GM10266 (cell line): ENCODE results near the gene CREB5.
A peak's percentile ranks its signal among the peaks of the same experiment; 100 is the strongest.

Experiments
- DNase-seq: peaks from one replicate; pipeline ENCODE4 v3.0.0; 2012; ENCODE audit errors: extremely low spot score
- CTCF ChIP-seq: IDR thresholded peaks from 2 replicates; pipeline ENCODE4 v1.5.1; 2012; ENCODE audit warnings: mild to moderate bottlenecking, low read depth; ENCODE audit not compliant: control insufficient read depth, insufficient read depth; ENCODE audit errors: missing control alignments

The CREB5 gene

GRCh38 chr7:28376634-28377033 lies 35.7 kb upstream of the CREB5 start:
- DNase-seq, result no peak
- no peak for TF ChIP-seq CTCF

DNA sequence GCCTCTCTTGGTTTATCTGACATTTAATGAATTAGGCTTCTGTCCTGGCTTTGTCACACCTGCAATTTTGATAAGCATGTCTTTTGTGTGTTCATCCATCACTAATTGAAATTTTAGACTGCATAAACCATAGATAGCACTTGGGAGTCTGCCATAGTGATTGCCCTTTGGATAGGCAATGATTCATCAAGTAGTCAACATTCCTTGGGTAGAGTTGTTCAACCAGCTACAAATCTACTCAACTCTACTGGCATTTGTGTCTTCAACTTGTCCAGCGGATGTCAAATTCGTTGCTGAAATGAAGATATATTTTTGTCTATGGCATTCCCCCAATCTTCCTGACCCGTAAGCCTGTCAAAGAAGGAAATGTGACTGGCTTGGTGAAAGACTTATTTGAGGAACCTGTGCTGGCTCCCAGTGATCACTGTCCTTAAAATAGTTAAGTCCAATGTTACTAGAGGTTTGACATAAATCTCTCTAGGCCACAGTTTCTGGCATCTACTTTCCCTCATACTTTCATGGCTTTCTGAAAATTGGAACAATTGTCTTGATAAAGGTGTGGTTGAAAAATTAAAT lies 33.7 kb upstream of the CREB5 start:
- DNase-seq, result no peak
- TF ChIP-seq CTCF, result no peak

DNA sequence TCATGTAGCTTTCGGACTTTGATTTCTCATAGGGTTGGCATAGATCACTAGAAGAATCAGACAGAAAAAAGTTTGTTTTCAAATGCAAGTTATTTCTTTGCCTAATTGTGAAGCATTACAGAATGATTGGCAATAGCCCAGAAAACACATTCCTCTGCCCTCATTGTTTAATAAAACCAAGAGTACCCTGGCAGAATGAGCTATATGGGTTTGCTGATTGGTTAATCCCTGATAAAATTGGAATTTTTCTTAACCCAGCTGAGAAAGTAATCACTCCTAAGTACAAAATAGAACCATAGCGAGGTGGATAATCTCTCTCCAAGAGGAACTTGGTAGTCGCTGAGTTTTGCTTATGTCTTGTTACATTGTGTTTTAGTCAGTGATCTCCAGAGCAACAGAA lies 30.9 kb upstream of the CREB5 start:
- TF ChIP-seq CTCF, result no peak
- DNase-seq, result no peak

- DNase-seq, result no peak
- TF ChIP-seq CTCF, result no peak
Observed at GRCh38 chr7:28382144-28382543, 30.2 kb upstream of the CREB5 start.

- TF ChIP-seq CTCF, result no peak
- no peak for DNase-seq
Observed at GRCh38 chr7:28383975-28384374, 28.3 kb upstream of the CREB5 start.

DNA sequence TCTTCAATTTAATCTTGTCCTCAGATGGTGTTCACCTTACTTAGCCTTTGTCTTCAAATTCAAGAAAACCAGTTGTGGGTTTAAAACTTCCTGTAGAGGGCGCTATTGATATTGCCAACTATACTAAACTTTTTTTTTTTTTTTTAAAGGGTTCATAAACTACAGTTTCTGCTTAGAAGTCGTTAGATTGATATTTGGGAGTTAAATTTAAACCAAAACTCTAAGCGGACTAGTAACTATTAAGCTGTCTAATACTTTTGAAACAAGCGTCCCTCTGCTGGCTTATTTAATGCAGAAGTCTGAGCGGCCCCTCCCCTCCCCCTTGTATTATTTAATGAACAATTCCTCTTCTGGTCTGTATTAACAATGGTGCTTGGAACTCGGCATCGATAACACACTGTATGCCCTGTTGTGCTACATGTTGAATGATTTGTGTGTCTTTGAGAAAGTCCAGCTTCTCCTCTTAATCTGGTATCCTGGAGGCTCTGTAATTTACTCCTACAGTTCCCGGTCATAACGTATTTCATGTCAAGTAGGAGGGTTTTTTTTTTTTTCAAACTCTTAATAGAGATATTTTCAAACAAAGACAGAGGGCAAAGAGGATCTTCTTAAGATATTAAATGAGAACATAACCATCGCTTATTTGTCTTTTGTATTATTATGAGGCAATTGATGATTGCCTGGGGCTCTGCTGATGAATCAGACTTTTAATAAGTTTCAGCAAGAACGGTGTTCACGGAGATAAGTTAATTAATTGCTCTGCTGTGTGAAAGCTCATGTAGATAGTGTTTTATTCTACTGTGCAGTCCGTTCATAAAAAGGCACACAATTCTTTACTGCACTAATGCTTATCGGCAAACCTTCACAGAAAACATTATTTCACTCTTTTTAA lies 22.6 kb upstream of the CREB5 start:
- peak; percentile 24 for DNase-seq
- TF ChIP-seq CTCF, result peak; percentile 47

DNA sequence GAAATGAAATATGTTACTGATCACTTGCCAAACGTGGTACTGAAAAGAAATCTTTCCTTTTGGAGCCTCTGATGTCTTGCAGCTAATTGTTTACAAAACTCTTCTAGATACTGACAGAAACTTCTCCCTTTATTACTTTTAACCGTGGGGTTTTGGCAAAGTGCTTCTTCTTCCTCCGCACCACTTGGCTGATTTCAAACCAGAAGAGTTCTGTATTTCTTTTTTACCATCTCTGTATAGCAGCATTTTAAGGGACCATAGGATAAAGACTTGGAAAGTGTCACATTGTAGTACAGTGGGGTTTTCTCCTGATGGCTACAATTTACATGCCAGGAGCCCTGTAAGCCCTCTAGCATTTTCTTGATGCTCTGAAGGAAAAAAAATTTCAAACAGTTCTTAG lies 21.9 kb upstream of the CREB5 start:
- no peak for DNase-seq
- no peak for TF ChIP-seq CTCF
